G401.6 (cell line): ENCODE data around the gene DPH6.
A peak's percentile ranks its signal among the peaks of the same experiment; 100 is the strongest.
"Not testable (repeated sequence)": the region's sequence is repeated elsewhere in the genome, so short reads cannot be mapped to it uniquely, and the experiment has no call there.

Experiments used
- FAIRE-seq: peaks from 2 replicates; lab custom pipeline; 2012; peaks lifted over from hg19 to GRCh38; lab: Jason Lieb, UNC

Gene DPH6

GRCh38 chr15:35485411-35485810 lies 60.6 kb downstream of the DPH6 start:
- no peak for FAIRE-seq

GRCh38 chr15:35484231-35484945 lies 61.6 kb downstream of the DPH6 start:
- FAIRE-seq = no peak

- FAIRE-seq = no peak
Observed at GRCh38 chr15:35481992-35482391, 64.0 kb downstream of the DPH6 start.

GRCh38 chr15:35481064-35481463 lies 64.9 kb downstream of the DPH6 start:
- no peak for FAIRE-seq

GRCh38 chr15:35479423-35479822 lies 66.5 kb downstream of the DPH6 start:
- FAIRE-seq = peak; percentile 100

GRCh38 chr15:35477312-35478262 lies 68.4 kb downstream of the DPH6 start:
- no peak for FAIRE-seq

GRCh38 chr15:35471024-35471423 lies 74.9 kb downstream of the DPH6 start:
- no peak for FAIRE-seq

- peak; percentile 96 for FAIRE-seq
Observed at GRCh38 chr15:35470441-35470840, 75.5 kb downstream of the DPH6 start.

GRCh38 chr15:35466476-35466875 lies 79.5 kb downstream of the DPH6 start:
- no peak for FAIRE-seq

- FAIRE-seq = no peak
Observed at GRCh38 chr15:35465783-35466182, 80.2 kb downstream of the DPH6 start.

- no peak for FAIRE-seq
Observed at GRCh38 chr15:35460616-35461015, 85.3 kb downstream of the DPH6 start.

- FAIRE-seq = no peak
Observed at GRCh38 chr15:35458176-35458856, 87.6 kb downstream of the DPH6 start.

GRCh38 chr15:35455201-35455600 lies 90.8 kb downstream of the DPH6 start:
- FAIRE-seq = no peak

GRCh38 chr15:35450492-35450891 lies 95.5 kb downstream of the DPH6 start:
- FAIRE-seq = no peak

GRCh38 chr15:35448294-35448693 lies 97.7 kb downstream of the DPH6 start:
- no peak for FAIRE-seq

GRCh38 chr15:35445891-35446290 lies 100.1 kb downstream of the DPH6 start:
- no peak for FAIRE-seq

- FAIRE-seq = peak; percentile 98
Observed at GRCh38 chr15:35444557-35445204, 101.3 kb downstream of the DPH6 start.

- FAIRE-seq = no peak
Observed at GRCh38 chr15:35443376-35443775, 102.6 kb downstream of the DPH6 start.

- no peak for FAIRE-seq
Observed at GRCh38 chr15:35442742-35443141, 103.2 kb downstream of the DPH6 start.

- FAIRE-seq = not testable (repeated sequence)
Observed at GRCh38 chr15:35441279-35441678, 104.7 kb downstream of the DPH6 start.

GRCh38 chr15:35440265-35440664 lies 105.7 kb downstream of the DPH6 start:
- FAIRE-seq = no peak

GRCh38 chr15:35439291-35439690 lies 106.7 kb downstream of the DPH6 start:
- FAIRE-seq = peak; percentile 100
